PC-3 (cell line): ENCODE measurements around the gene TCF12. TPM values are rescaled to one million over a fixed set of nuclear protein-coding genes. Genes with fewer than 3 reads are reported as not detected.

Experiments used
- ATAC-seq: fragments of 200-7000 bp; cut with Tn5 transposase; 2 replicates; pipeline ENCODE4 v1.9.1; 2020; ENCODE audit warnings: mild to moderate bottlenecking, moderate library complexity
- BruUV-seq: library from RNA; stranded (reverse); fragments of 400-500 nt; replicated peaks from 2 replicates; lab custom pipeline; 2021; lab: Mats Ljungman, UMichigan
- CTCF ChIA-PET: fragments of 300-600 bp; sonication (Branson Sonifier 250); formaldehyde crosslinking; loops from one replicate; lab custom pipeline; 2022; ENCODE audit warnings: antibody characterized with exemption; lab: Charles Lee
- POLR2A ChIA-PET: fragments of 300-600 bp; sonication (Branson Sonifier 250); formaldehyde crosslinking; loops from one replicate; lab custom pipeline; 2022; ENCODE audit warnings: antibody characterized with exemption; ENCODE audit not compliant: unreplicated experiment; lab: Charles Lee
- DNase-seq: peaks from one replicate; pipeline ENCODE4 v3.0.0-alpha.2; 2015
- H2AFZ ChIP-seq: fragments of 300-600 bp; sonication (generic); 2 replicates; pipeline ENCODE4 v1.6.0; 2016; ENCODE audit warnings: antibody characterized with exemption, low read length
- H3F3A ChIP-seq: fragments of 300-600 bp; sonication (generic); one replicate; pipeline ENCODE4 v1.6.0; 2017; ENCODE audit warnings: antibody characterized with exemption, low read length, control low read depth, mild to moderate bottlenecking; ENCODE audit not compliant: unreplicated experiment
- H3K27ac ChIP-seq: fragments of 300-600 bp; sonication (generic); 2 replicates; pipeline ENCODE4 v1.5.1; 2016; ENCODE audit warnings: mild to moderate bottlenecking, low read length
- H3K27me3 ChIP-seq: fragments of 300-600 bp; sonication (generic); 2 replicates; pipeline ENCODE4 v1.6.1; 2016; ENCODE audit warnings: low read length, mixed read lengths
- H3K36me3 ChIP-seq: fragments of 300-600 bp; sonication (generic); 2 replicates; pipeline ENCODE4 v1.6.1; 2016; ENCODE audit warnings: low read depth, mixed run types, low read length, mixed read lengths
- H3K4me1 ChIP-seq: fragments of 300-600 bp; sonication (generic); 2 replicates; pipeline ENCODE4 v1.5.1; 2016; ENCODE audit warnings: low read length; ENCODE audit not compliant: insufficient read depth
- H3K4me2 ChIP-seq: fragments of 300-600 bp; sonication (generic); 2 replicates; pipeline ENCODE4 v1.6.0; 2016; ENCODE audit warnings: low read length
- H3K4me3 ChIP-seq: fragments of 300-600 bp; sonication (generic); 2 replicates; pipeline ENCODE4 v1.5.1; 2016; ENCODE audit warnings: mild to moderate bottlenecking, low read length, mixed read lengths
- H3K79me2 ChIP-seq: fragments of 300-600 bp; sonication (generic); 2 replicates; pipeline ENCODE4 v1.6.1; 2017; ENCODE audit warnings: low read length, mixed read lengths
- H3K9ac ChIP-seq: fragments of 300-600 bp; sonication (generic); 2 replicates; pipeline ENCODE4 v1.6.0; 2016; ENCODE audit warnings: mild to moderate bottlenecking, low read length
- H3K9me2 ChIP-seq: fragments of 300-600 bp; sonication (generic); replicated peaks from 2 replicates; pipeline ENCODE4 v1.6.1; 2016; ENCODE audit warnings: mixed run types, low read length, mixed read lengths
- H3K9me3 ChIP-seq: fragments of 300-600 bp; sonication (generic); 2 replicates; pipeline ENCODE4 v1.6.1; 2016; ENCODE audit warnings: low read length, mixed read lengths
- H4K20me1 ChIP-seq: fragments of 300-600 bp; sonication (generic); 2 replicates; pipeline ENCODE4 v1.6.1; 2016; ENCODE audit warnings: low read length, mixed read lengths
- EZH2 ChIP-seq: fragments of 300-600 bp; sonication (generic); IDR thresholded peaks from one replicate; pipeline ENCODE4 v1.6.1; 2017; ENCODE audit warnings: antibody characterized with exemption, mild to moderate bottlenecking, low read length; ENCODE audit not compliant: unreplicated experiment
- EZH2phosphoT487 ChIP-seq: fragments of 300-600 bp; sonication (generic); IDR thresholded peaks from 2 replicates; pipeline ENCODE4 v1.6.1; 2018; ENCODE audit warnings: mild to moderate bottlenecking, antibody characterized with exemption, low read length, borderline replicate concordance
- intact Hi-C: fragments of 100-400 bp; cut with micrococcal nuclease; formaldehyde crosslinking; loops from 2 replicates; pipeline ENCODE4 v1.9.0; 2023
- total RNA-seq: library from RNA; depleted of rRNA; stranded (reverse); fragments of >200 nt; gene quantifications from 2 replicates; pipeline ENCODE4 v1.2.3, GENCODE V29; 2014
- TF ChIP-seq, protein P1 (sequence below): fragments of 300-600 bp; sonication (generic); conservative IDR thresholded peaks from 2 replicates; pipeline ENCODE4 v1.5.1; 2017; ENCODE audit warnings: antibody characterized with exemption, low read depth, mild to moderate bottlenecking, low read length

The TCF12 gene
- total RNA-seq, 1 experiment from 2014 or later, result 103 TPM

DNA sequence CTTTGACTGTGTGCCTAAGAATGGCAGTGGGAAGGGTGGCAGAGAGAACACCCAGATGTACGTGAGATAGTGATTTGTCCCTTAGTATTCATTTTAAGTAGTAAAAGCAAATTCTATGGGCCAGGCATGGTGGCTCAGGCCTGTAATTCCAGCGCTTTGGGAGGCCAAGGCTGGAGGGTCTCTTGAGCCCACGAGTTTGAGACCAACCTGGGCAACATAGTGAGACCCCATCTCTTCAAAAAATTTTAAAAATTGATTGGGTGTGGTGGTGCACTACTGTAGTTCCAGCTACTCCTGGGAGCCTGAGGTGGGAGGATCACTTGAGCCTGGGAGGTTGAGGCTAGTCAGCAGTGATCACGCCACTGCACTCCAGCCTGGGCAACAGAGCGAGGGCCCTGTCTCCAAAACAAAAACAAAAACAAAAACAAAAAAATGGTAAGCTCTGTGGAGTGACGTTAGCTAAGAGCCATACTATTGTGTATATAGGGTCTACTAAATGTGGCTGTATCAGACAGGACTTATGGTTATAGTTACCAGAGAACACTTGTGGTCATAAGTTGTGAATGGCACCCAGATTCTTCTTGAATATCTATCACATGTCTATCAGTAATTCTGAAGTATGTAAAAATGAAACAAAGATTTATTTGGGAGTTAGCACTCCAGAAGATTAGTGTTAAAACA is 171.5 kb downstream of the TCF12 start:
- Histone ChIP-seq H3K27ac (no peak overlapping the region), H4K20me1 (no peaks in the 10 kb centered on the region), H3K4me3 (no peak overlapping the region), H3K4me1 (peaks cover 8% of the 10 kb centered on the region; the same call in 1 of the 2 replicates), H3K9ac (no peak overlapping the region), H2AFZ (no peak overlapping the region), H3K36me3 (no peaks in the 10 kb centered on the region), H3K27me3 (no peaks in the 10 kb centered on the region), H3K79me2 (no peaks in the 10 kb centered on the region), H3K9me3 (no peaks in the 10 kb centered on the region), H3F3A (no peaks in the 10 kb centered on the region), H3K9me2 (no peaks in the 10 kb centered on the region), H3K4me2 (no peak overlapping the region)
- TF ChIP-seq EZH2phosphoT487 (no peak), EZH2 (no peak)
- TF ChIP-seq, protein P1, sequence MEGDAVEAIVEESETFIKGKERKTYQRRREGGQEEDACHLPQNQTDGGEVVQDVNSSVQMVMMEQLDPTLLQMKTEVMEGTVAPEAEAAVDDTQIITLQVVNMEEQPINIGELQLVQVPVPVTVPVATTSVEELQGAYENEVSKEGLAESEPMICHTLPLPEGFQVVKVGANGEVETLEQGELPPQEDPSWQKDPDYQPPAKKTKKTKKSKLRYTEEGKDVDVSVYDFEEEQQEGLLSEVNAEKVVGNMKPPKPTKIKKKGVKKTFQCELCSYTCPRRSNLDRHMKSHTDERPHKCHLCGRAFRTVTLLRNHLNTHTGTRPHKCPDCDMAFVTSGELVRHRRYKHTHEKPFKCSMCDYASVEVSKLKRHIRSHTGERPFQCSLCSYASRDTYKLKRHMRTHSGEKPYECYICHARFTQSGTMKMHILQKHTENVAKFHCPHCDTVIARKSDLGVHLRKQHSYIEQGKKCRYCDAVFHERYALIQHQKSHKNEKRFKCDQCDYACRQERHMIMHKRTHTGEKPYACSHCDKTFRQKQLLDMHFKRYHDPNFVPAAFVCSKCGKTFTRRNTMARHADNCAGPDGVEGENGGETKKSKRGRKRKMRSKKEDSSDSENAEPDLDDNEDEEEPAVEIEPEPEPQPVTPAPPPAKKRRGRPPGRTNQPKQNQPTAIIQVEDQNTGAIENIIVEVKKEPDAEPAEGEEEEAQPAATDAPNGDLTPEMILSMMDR, result no peak
- no TSS peak for BruUV-seq
- DNase-seq (no peak), ATAC-seq (no peak)
- CTCF ChIA-PET, result no interaction called here
- POLR2A ChIA-PET, result no interaction called here
- intact Hi-C loops, result no loop called here

DNA sequence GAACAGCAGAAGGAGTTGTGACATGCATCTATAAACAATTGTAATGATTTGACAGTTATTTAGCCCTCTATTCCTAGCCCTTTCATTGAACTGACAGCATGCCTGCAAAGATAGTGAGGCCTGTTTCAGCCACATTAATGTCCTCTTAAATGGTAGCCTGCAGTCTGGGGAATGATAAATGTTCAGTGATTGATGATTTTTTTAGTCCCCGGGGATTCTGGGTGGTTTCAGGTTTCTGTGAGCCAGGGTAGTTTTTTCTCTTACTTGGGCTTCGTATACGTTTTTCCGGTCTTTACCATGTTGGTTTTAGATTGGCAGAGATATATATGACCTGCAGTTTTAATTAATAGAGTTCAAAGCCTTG is 172.0 kb downstream of the TCF12 start:
- DNase-seq (no peak), ATAC-seq (no peak)
- H3K9me3 ChIP-seq, result no peaks in the 10 kb centered on the region
- H2AFZ ChIP-seq, result no peak overlapping the region
- H3K9me2 ChIP-seq, result no peaks in the 10 kb centered on the region
- ChIA-PET CTCF (no interaction called here), POLR2A (no interaction called here)
- no peaks in the 10 kb centered on the region for H3K36me3 ChIP-seq
- BruUV-seq, result no TSS peak
- intact Hi-C loops, result no loop called here
- peaks cover 3% of the 10 kb centered on the region; the same call in 1 of the 2 replicates for H3K4me1 ChIP-seq
- no peak overlapping the region for H3K4me2 ChIP-seq
- H3K27ac ChIP-seq, result no peak overlapping the region
- no peaks in the 10 kb centered on the region for H4K20me1 ChIP-seq
- H3F3A ChIP-seq, result no peaks in the 10 kb centered on the region
- no peak overlapping the region for H3K4me3 ChIP-seq
- H3K27me3 ChIP-seq, result no peaks in the 10 kb centered on the region
- TF ChIP-seq, protein P1, result no peak
- no peak for TF ChIP-seq EZH2phosphoT487
- no peak for TF ChIP-seq EZH2
- no peaks in the 10 kb centered on the region for H3K79me2 ChIP-seq
- H3K9ac ChIP-seq, result no peak overlapping the region

DNA sequence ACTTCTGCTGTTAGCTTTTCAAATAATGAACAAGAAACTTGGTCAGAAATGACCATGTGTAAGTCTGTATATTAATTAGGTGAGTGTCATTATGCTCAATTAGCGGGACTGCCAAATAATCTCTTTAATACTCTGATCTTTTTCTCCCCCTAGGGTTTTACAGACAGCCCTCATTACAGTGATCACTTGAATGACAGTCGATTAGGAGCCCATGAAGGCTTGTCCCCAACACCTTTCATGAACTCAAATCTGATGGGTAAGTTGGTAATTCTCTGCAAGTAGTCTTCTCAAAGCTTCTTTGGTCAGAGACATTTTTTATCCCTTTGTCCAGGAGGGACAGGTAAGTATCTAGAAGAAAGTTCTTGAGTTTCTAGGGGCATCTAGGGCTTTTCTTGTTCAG is 173.2 kb downstream of the TCF12 start:
- H3K9ac ChIP-seq, result no peak overlapping the region
- no peaks in the 10 kb centered on the region for H3F3A ChIP-seq
- H3K4me2 ChIP-seq, result no peak overlapping the region
- H3K4me3 ChIP-seq, result no peak overlapping the region
- H3K79me2 ChIP-seq, result no peaks in the 10 kb centered on the region
- H3K27ac ChIP-seq, result no peak overlapping the region
- no peaks in the 10 kb centered on the region for H3K27me3 ChIP-seq
- TF ChIP-seq EZH2phosphoT487 (no peak), EZH2 (no peak)
- TF ChIP-seq, protein P1, result no peak
- intact Hi-C loops, result no loop called here
- H2AFZ ChIP-seq, result no peak overlapping the region
- no peak for ATAC-seq
- no peak for DNase-seq
- no peaks in the 10 kb centered on the region for H3K4me1 ChIP-seq
- ChIA-PET POLR2A (no interaction called here), CTCF (no interaction called here)
- no peaks in the 10 kb centered on the region for H3K9me2 ChIP-seq
- BruUV-seq, result no TSS peak
- H3K36me3 ChIP-seq, result no peaks in the 10 kb centered on the region
- H4K20me1 ChIP-seq, result no peaks in the 10 kb centered on the region
- H3K9me3 ChIP-seq, result no peaks in the 10 kb centered on the region
